Measurements from ENCODE around the gene ATCAY.
"Not testable (repeated sequence)": the region's sequence is repeated elsewhere in the genome, so short reads cannot be mapped to it uniquely, and the experiment has no call there.

ATCAY gene

GRCh38 chr19:3949294-3949693 lies 68.8 kb downstream of the ATCAY start:
- H3K4me1 ChIP-seq = peaks cover 13 to 44% (median 35%) of the 10 kb centered on the region in 4 donors
- H3K27ac ChIP-seq = peak overlapping the region; percentile 90 to 93
- intact Hi-C loops (cut with DNase I; ENCODE audit: low total_unique reads) = no loop called here
- H3K4me3 ChIP-seq = no peak overlapping the region
- H3K36me3 ChIP-seq = no peaks in the 10 kb centered on the region
- H3K9me3 ChIP-seq = no peaks in the 10 kb centered on the region
- no peaks in the 10 kb centered on the region for H3K27me3 ChIP-seq
- no peak for DNase-seq
- TF ChIP-seq CTCF (IDR thresholded peaks at IDR 0.05) = no peak

GRCh38 chr19:3949997-3950859 lies 69.7 kb downstream of the ATCAY start:
- peak overlapping the region; percentile 90 to 93 for H3K27ac ChIP-seq

GRCh38 chr19:3950871-3951861 lies 70.7 kb downstream of the ATCAY start:
- Histone ChIP-seq H3K4me3 (peak overlapping the region; percentile 41 to 46), H3K9me3 (no peaks in the 10 kb centered on the region), H3K27me3 (no peaks in the 10 kb centered on the region), H3K36me3 (peaks cover 4 to 10% (median 7%) of the 10 kb centered on the region in 3 donors), H3K4me1 (peaks cover 13 to 61% (median 36%) of the 10 kb centered on the region in 4 donors), H3K27ac (peak overlapping the region; percentile 90 to 93)
- DNase-seq = peak; percentile 44 to 89
- TF ChIP-seq CTCF (IDR thresholded peaks at IDR 0.05) = no peak
- intact Hi-C loops (cut with DNase I; ENCODE audit: low total_unique reads) = no loop called here

More at GRCh38 chr19:3949997-3950859, 69.7 kb downstream of the ATCAY start:
- no peak for DNase-seq
- TF ChIP-seq CTCF (IDR thresholded peaks at IDR 0.05) = no peak
- intact Hi-C loops (cut with DNase I; ENCODE audit: low total_unique reads) = no loop called here
- H3K4me3 ChIP-seq = peak overlapping the region; percentile 41 to 46
- H3K4me1 ChIP-seq = peaks cover 13 to 54% (median 36%) of the 10 kb centered on the region in 4 donors
- no peaks in the 10 kb centered on the region for H3K27me3 ChIP-seq
- peaks cover 0 to under 1% (median 0%) of the 10 kb centered on the region in 3 donors for H3K36me3 ChIP-seq
- no peaks in the 10 kb centered on the region for H3K9me3 ChIP-seq

GRCh38 chr19:3952755-3953276 lies 72.3 kb downstream of the ATCAY start:
- Histone ChIP-seq H3K36me3 (peaks cover 16 to 24% (median 17%) of the 10 kb centered on the region in 3 donors), H3K27ac (peak overlapping the region; percentile 59 to 93), H3K4me1 (peaks cover 13 to 72% (median 36%) of the 10 kb centered on the region in 4 donors)
- H3K9me3 ChIP-seq; H3K27me3 ChIP-seq; intact Hi-C loops (cut with DNase I; ENCODE audit: low total_unique reads); DNase-seq; H3K4me3 ChIP-seq: not testable (repeated sequence)

GRCh38 chr19:3954107-3954506 lies 73.6 kb downstream of the ATCAY start:
- Histone ChIP-seq H3K4me3 (no peak overlapping the region), H3K27ac (peak overlapping the region; percentile 59 to 93), H3K36me3 (peaks cover 29 to 37% (median 30%) of the 10 kb centered on the region in 3 donors), H3K27me3 (no peaks in the 10 kb centered on the region), H3K9me3 (no peaks in the 10 kb centered on the region), H3K4me1 (peaks cover 13 to 82% (median 42%) of the 10 kb centered on the region in 4 donors)
- intact Hi-C loops (cut with DNase I; ENCODE audit: low total_unique reads) = no loop called here
- DNase-seq = no peak
- TF ChIP-seq CTCF (IDR thresholded peaks at IDR 0.05) = no peak

- intact Hi-C loops (cut with DNase I; ENCODE audit: low total_unique reads); DNase-seq; H3K4me3 ChIP-seq; H3K27me3 ChIP-seq; H3K9me3 ChIP-seq: not testable (repeated sequence)
- Histone ChIP-seq H3K27ac (peak overlapping the region; percentile 4 to 93), H3K4me1 (peaks cover 13 to 78% (median 38%) of the 10 kb centered on the region in 4 donors), H3K36me3 (peaks cover 41 to 49% (median 42%) of the 10 kb centered on the region in 3 donors)
These were observed 74.8 kb downstream of the ATCAY start for GRCh38 chr19:3955276-3955675.

Data from tibial artery (tissue), 4 donors.